ENCODE results near the gene TMSB10.
"Not testable (repeated sequence)": the region's sequence is repeated elsewhere in the genome, so short reads cannot be mapped to it uniquely, and the experiment has no call there.

The TMSB10 gene

GRCh38 chr2:84931384-84931821, 25.9 kb downstream of the TMSB10 start:
- DNase-seq (ENCODE audit: low read depth in 1 of 2, low spot score in 1 of 2): no peak

- no peak for DNase-seq (ENCODE audit: low read depth in 1 of 2, low spot score in 1 of 2)
Observed at GRCh38 chr2:84938194-84938879, 32.9 kb downstream of the TMSB10 start.

DNA sequence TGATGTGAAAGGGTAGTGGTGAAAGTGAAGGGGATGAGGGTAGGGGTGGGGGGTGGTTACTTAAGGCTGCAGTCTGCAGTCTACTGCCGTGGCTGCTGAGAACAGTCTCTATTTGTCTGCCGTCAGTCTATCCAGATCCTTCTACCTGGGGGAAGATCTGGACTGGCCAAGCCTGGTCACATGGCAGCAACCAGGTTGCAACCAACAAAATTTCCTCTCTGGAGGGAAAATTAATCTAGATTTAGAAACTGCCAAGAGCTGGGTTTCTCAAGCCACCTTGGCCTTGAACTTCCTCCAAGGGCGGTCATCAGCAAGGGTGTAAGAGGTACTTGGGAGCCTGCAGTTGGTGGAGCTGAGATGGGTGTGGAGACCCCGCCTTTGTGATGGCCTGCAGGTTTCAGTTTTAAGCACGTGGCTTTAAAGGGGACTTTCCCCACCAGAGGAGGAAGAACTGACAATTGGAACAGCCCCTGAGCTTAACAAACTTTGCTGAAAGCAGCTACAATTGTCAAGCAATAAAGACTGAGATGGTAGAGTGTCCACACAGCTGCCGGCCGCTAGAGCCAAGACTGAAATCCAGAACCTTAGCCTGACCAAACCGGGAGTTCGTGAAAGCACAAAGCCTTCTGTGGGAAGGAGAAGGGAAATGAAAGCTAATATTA, 34.1 kb downstream of the TMSB10 start:
- DNase-seq (ENCODE audit: low read depth in 1 of 2, low spot score in 1 of 2): peak; percentile 27 to 47

DNA sequence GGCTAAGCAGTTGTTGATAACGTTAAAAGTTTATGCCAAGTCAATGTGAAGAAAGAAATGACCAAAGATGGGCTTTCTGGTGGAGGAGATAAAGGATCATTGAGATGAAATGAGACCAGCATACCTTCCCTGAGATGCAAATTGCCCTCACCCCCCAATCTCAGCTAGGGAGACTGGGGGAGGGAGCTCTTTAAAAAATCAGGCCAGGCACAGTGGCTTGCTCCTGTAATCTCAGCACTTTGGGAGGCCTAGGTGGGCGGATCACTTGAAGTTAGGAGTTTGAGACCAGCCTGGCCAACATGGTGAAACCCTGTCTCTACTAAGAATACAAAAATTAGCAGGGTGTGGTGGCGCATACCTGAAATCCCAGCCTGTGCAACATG, 34.6 kb downstream of the TMSB10 start:
- no peak for DNase-seq (ENCODE audit: low read depth in 1 of 2, low spot score in 1 of 2)

GRCh38 chr2:84940831-84941412, 35.5 kb downstream of the TMSB10 start:
- DNase-seq (ENCODE audit: low read depth in 1 of 2, low spot score in 1 of 2): no peak

- no peak for DNase-seq (ENCODE audit: low read depth in 1 of 2, low spot score in 1 of 2)
Observed at GRCh38 chr2:84942166-84942565, 36.7 kb downstream of the TMSB10 start.

- no peak for DNase-seq (ENCODE audit: low read depth in 1 of 2, low spot score in 1 of 2)
Observed at GRCh38 chr2:84942964-84943421, 37.5 kb downstream of the TMSB10 start.

- DNase-seq (ENCODE audit: low read depth in 1 of 2, low spot score in 1 of 2): no peak
Observed at GRCh38 chr2:84944295-84944909, 38.9 kb downstream of the TMSB10 start.

DNA sequence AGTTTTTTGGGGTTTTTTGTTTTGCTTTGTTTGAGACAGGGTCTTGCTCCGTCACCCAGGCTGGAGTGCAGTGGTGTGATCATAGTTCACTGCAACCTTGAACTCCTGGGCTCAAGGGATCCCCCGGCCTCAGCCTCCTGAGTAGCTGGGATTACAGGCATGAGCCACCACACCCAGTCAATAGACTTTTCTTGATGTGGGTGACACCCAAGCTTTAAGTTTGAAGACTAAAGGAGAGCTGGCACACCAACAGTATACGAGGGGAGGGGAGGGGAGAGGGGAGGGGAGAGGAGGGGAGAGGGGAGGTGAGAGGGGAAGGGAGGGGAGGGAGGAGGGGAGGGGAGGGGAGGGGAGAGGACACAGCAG, 40.4 kb downstream of the TMSB10 start:
- not testable (repeated sequence) for DNase-seq (ENCODE audit: low read depth in 1 of 2, low spot score in 1 of 2)

- DNase-seq (ENCODE audit: low read depth in 1 of 2, low spot score in 1 of 2): peak in 1 of 2 donors; percentile 52
Observed at GRCh38 chr2:84946204-84947009, 41.0 kb downstream of the TMSB10 start.

DNA sequence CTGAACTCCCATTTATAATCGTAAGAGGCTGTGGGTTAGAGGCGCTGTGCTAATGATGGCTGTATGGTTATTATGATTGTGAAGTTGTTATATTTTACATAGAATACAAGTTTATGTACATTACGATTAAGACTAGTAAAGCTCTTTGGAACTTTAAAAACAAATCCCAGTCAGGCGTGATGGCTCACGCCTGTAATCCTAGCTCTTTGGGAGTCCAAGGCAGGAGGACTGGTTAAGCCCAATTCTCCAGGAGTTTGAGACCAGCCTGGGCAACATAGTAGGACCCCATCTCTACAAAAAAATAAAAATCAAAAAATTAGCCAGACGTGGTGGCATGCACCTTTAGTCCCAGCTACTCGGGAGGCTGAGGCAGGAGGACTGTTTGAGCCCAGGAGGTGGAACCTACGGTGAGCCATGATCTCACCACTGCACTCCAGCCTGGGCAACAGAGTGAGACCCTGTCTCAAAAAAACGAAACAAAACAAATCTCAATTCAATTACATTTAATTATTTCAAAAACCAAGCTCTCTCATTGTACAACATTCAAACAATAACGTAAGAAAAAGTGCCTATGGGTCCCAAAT, 41.6 kb downstream of the TMSB10 start:
- no peak for DNase-seq (ENCODE audit: low read depth in 1 of 2, low spot score in 1 of 2)

DNA sequence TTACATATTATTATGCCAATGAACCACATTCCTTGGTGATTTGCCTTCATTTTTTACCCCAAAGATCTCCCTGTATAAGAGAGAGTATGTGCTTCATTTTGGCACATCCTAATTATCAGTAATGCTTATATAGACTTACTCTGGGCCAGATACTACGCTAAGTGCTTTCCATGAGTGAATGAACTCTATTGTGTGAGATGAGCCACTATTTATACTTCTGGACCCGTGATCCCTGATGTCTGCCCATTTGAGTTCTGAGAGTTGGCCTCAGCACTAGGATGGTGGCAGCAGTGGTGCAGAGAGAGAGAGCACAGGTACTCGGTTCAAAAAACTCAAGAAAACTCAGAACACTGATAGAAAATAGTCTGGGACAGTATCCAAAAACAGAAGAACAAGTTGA, 48.1 kb downstream of the TMSB10 start:
- DNase-seq (ENCODE audit: low read depth in 1 of 2, low spot score in 1 of 2): no peak

DNA sequence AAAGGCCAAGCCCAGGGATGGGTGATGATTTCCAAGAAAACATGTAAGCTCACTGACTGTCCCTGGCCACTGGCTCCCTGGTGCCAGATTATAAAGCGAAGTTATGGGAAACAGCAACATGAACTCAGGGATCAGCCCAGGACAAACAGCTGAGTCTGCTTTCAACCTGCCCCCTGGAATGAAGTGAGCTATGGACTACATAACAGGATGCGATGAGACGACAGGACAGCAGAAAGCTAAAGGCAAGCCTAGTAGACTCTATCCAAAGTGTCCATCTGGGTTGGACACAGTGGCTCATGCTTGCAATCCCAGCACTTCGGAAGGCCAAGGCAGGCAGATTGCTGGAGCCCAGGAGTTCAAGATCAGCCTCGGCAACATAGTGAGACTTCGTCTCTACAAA, 48.9 kb downstream of the TMSB10 start:
- DNase-seq (ENCODE audit: low read depth in 1 of 2, low spot score in 1 of 2): no peak

Measured in stimulated activated CD4-positive, alpha-beta T cell treated with anti-CD3 and anti-CD28 coated beads, Interleukin-15, amount 100 ng/mL, for 1 hour (primary cell).